Activated CD8-positive, alpha-beta T cell treated with anti-CD3 and anti-CD28 coated beads, Interleukin-2, amount 10 ng/mL, durations not matched to agents 7 days and 5 days (primary cell): Measurements from ENCODE around the gene AHCTF1. TPM values are rescaled to one million over a fixed set of nuclear protein-coding genes. Genes with fewer than 3 reads are reported as not detected.
"Not testable (repeated sequence)": the region's sequence is repeated elsewhere in the genome, so short reads cannot be mapped to it uniquely, and the experiment has no call there.

Experiments
- ATAC-seq: fragments of 150-1000 bp; cut with Tn5 transposase; one replicate; pipeline ENCODE4 v1.10.0; 2021; ENCODE audit warnings: moderate library complexity
- CTCF ChIA-PET: fragments of 350-600 bp; sonication (Branson Sonifier 250); formaldehyde crosslinking; loops from one replicate; lab custom pipeline; 2021; ENCODE audit warnings: antibody characterized with exemption; lab: Charles Lee
- POLR2A ChIA-PET: fragments of 350-600 bp; sonication (Branson Sonifier 250); formaldehyde crosslinking; loops from one replicate; lab custom pipeline; 2021; ENCODE audit warnings: antibody characterized with exemption; lab: Charles Lee
- DNase-seq: peaks from one replicate; pipeline ENCODE4 v3.0.0-alpha.2; 2020
- H3K27ac Mint-ChIP-seq: one replicate; pipeline ENCODE4 v1.8.0; 2021; ENCODE audit warnings: mild to moderate bottlenecking, mixed read lengths
- H3K27me3 Mint-ChIP-seq: one replicate; pipeline ENCODE4 v1.8.0; 2021; ENCODE audit warnings: low read depth, mixed read lengths
- H3K36me3 Mint-ChIP-seq: one replicate; pipeline ENCODE4 v1.8.0; 2021; ENCODE audit warnings: low read depth, mixed read lengths
- H3K4me1 Mint-ChIP-seq: one replicate; pipeline ENCODE4 v1.8.0; 2021; ENCODE audit warnings: low read depth, mixed read lengths
- H3K4me3 Mint-ChIP-seq: one replicate; pipeline ENCODE4 v1.8.0; 2021; ENCODE audit warnings: mild to moderate bottlenecking, mixed read lengths
- H3K9me3 Mint-ChIP-seq: one replicate; pipeline ENCODE4 v1.8.0; 2022; ENCODE audit warnings: mixed read lengths; ENCODE audit not compliant: insufficient read depth
- total RNA-seq, 2 experiments: library from RNA; stranded (reverse); gene quantifications; one replicate each; pipeline ENCODE4 v1.2.3, GENCODE V29; 2021

The AHCTF1 gene
- total RNA-seq, 2 experiments from 2014 or later, result 30.4 to 33.4 TPM

GRCh38 chr1:246875041-246876026 lies 56.4 kb downstream of the AHCTF1 start:
- DNase-seq, result no peak

GRCh38 chr1:246865921-246866320 lies 65.8 kb downstream of the AHCTF1 start:
- no peak for ATAC-seq
- POLR2A ChIA-PET, result no interaction called here
- H3K27ac Mint-ChIP-seq, result no peak overlapping the region
- H3K9me3 Mint-ChIP-seq, result no peaks in the 10 kb centered on the region
- no peaks in the 10 kb centered on the region for H3K27me3 Mint-ChIP-seq
- no peak overlapping the region for H3K4me3 Mint-ChIP-seq
- no peaks in the 10 kb centered on the region for H3K4me1 Mint-ChIP-seq
- DNase-seq, result no peak
- peaks cover 52% of the 10 kb centered on the region for H3K36me3 Mint-ChIP-seq
- CTCF ChIA-PET, result no interaction called here

More at GRCh38 chr1:246875041-246876026, 56.4 kb downstream of the AHCTF1 start:
- peaks cover 8% of the 10 kb centered on the region for H3K4me1 Mint-ChIP-seq
- H3K9me3 Mint-ChIP-seq, result no peaks in the 10 kb centered on the region
- no peak overlapping the region for H3K4me3 Mint-ChIP-seq
- peak overlapping the region; percentile 53 for H3K27ac Mint-ChIP-seq
- H3K36me3 Mint-ChIP-seq, result peaks cover 56% of the 10 kb centered on the region
- CTCF ChIA-PET, result no interaction called here
- POLR2A ChIA-PET, result no interaction called here
- no peaks in the 10 kb centered on the region for H3K27me3 Mint-ChIP-seq
- no peak for ATAC-seq

GRCh38 chr1:246863791-246864190 lies 68.0 kb downstream of the AHCTF1 start:
- not testable (repeated sequence) for ATAC-seq, H3K27me3 Mint-ChIP-seq
- peaks cover 46% of the 10 kb centered on the region for H3K36me3 Mint-ChIP-seq

GRCh38 chr1:246860401-246860800 lies 71.3 kb downstream of the AHCTF1 start:
- CTCF ChIA-PET, result no interaction called here
- ATAC-seq, result no peak

More at GRCh38 chr1:246863791-246864190, 68.0 kb downstream of the AHCTF1 start:
- DNase-seq, H3K4me3 Mint-ChIP-seq, H3K9me3 Mint-ChIP-seq, CTCF ChIA-PET, H3K4me1 Mint-ChIP-seq, POLR2A ChIA-PET, H3K27ac Mint-ChIP-seq: not testable (repeated sequence)

GRCh38 chr1:246856371-246856770 lies 75.4 kb downstream of the AHCTF1 start:
- CTCF ChIA-PET, result interaction anchor here (0.8 kb wide), 1 partner anchor 45 kb away, joined by 3 read pairs; no protein-coding TSS in a partner anchor
- Mint-ChIP-seq H3K27me3 (no peaks in the 10 kb centered on the region), H3K4me1 (no peaks in the 10 kb centered on the region), H3K36me3 (peaks cover 60% of the 10 kb centered on the region), H3K27ac (no peak overlapping the region), H3K9me3 (no peaks in the 10 kb centered on the region), H3K4me3 (no peak overlapping the region)
- DNase-seq (no peak), ATAC-seq (no peak)
- POLR2A ChIA-PET, result no interaction called here

More at GRCh38 chr1:246860401-246860800, 71.3 kb downstream of the AHCTF1 start:
- no peak for DNase-seq
- H3K9me3 Mint-ChIP-seq, result no peaks in the 10 kb centered on the region
- no peaks in the 10 kb centered on the region for H3K4me1 Mint-ChIP-seq
- H3K27ac Mint-ChIP-seq, result no peak overlapping the region
- no peaks in the 10 kb centered on the region for H3K27me3 Mint-ChIP-seq
- peaks cover 51% of the 10 kb centered on the region for H3K36me3 Mint-ChIP-seq
- POLR2A ChIA-PET, result no interaction called here
- H3K4me3 Mint-ChIP-seq, result no peak overlapping the region

GRCh38 chr1:246850640-246851039 lies 81.1 kb downstream of the AHCTF1 start:
- POLR2A ChIA-PET, ATAC-seq: not testable (repeated sequence)

GRCh38 chr1:246843876-246844275 lies 87.9 kb downstream of the AHCTF1 start:
- POLR2A ChIA-PET, result no interaction called here
- no peak for ATAC-seq
- H3K36me3 Mint-ChIP-seq, result peaks cover 43% of the 10 kb centered on the region

More at GRCh38 chr1:246850640-246851039, 81.1 kb downstream of the AHCTF1 start:
- DNase-seq, H3K4me3 Mint-ChIP-seq, H3K27ac Mint-ChIP-seq, CTCF ChIA-PET, H3K4me1 Mint-ChIP-seq, H3K27me3 Mint-ChIP-seq, H3K9me3 Mint-ChIP-seq: not testable (repeated sequence)
- H3K36me3 Mint-ChIP-seq, result peaks cover 71% of the 10 kb centered on the region

GRCh38 chr1:246840761-246841160 lies 91.0 kb downstream of the AHCTF1 start:
- H3K36me3 Mint-ChIP-seq, result peaks cover 22% of the 10 kb centered on the region
- H3K4me3 Mint-ChIP-seq, ATAC-seq, H3K27me3 Mint-ChIP-seq, POLR2A ChIA-PET, DNase-seq, H3K27ac Mint-ChIP-seq, CTCF ChIA-PET, H3K4me1 Mint-ChIP-seq, H3K9me3 Mint-ChIP-seq: not testable (repeated sequence)

More at GRCh38 chr1:246843876-246844275, 87.9 kb downstream of the AHCTF1 start:
- H3K4me3 Mint-ChIP-seq, result no peak overlapping the region
- H3K27me3 Mint-ChIP-seq, result no peaks in the 10 kb centered on the region
- H3K27ac Mint-ChIP-seq, result no peak overlapping the region
- CTCF ChIA-PET, result no interaction called here
- DNase-seq, result no peak
- H3K4me1 Mint-ChIP-seq, result no peaks in the 10 kb centered on the region
- H3K9me3 Mint-ChIP-seq, result no peaks in the 10 kb centered on the region

GRCh38 chr1:246838118-246838456 lies 93.7 kb downstream of the AHCTF1 start:
- no peak overlapping the region for H3K27ac Mint-ChIP-seq
- DNase-seq, result no peak
- H3K36me3 Mint-ChIP-seq, result peaks cover 14% of the 10 kb centered on the region
- peaks cover 5% of the 10 kb centered on the region for H3K4me1 Mint-ChIP-seq
- H3K4me3 Mint-ChIP-seq, result no peak overlapping the region
- H3K9me3 Mint-ChIP-seq, result no peaks in the 10 kb centered on the region
- CTCF ChIA-PET, result no interaction called here
- ATAC-seq, result no peak
- POLR2A ChIA-PET, result no interaction called here
- peaks cover 4% of the 10 kb centered on the region for H3K27me3 Mint-ChIP-seq

GRCh38 chr1:246837418-246838117 lies 94.2 kb downstream of the AHCTF1 start:
- H3K27ac Mint-ChIP-seq, result no peak overlapping the region
- CTCF ChIA-PET, result no interaction called here
- H3K4me1 Mint-ChIP-seq, result peaks cover 5% of the 10 kb centered on the region
- POLR2A ChIA-PET, result no interaction called here
- peaks cover 9% of the 10 kb centered on the region for H3K36me3 Mint-ChIP-seq
- no peaks in the 10 kb centered on the region for H3K9me3 Mint-ChIP-seq
- ATAC-seq (no peak), DNase-seq (no peak)
- H3K27me3 Mint-ChIP-seq, result peaks cover 4% of the 10 kb centered on the region
- no peak overlapping the region for H3K4me3 Mint-ChIP-seq

GRCh38 chr1:246836209-246836966 lies 95.4 kb downstream of the AHCTF1 start:
- Mint-ChIP-seq H3K4me3 (no peak overlapping the region), H3K4me1 (peaks cover 5% of the 10 kb centered on the region), H3K36me3 (peaks cover 8% of the 10 kb centered on the region), H3K9me3 (no peaks in the 10 kb centered on the region), H3K27me3 (peaks cover 4% of the 10 kb centered on the region), H3K27ac (no peak overlapping the region)
- CTCF ChIA-PET, result no interaction called here
- POLR2A ChIA-PET, result no interaction called here
- no peak for DNase-seq
- ATAC-seq, result no peak
